GM18502 (cell line): ENCODE measurements around the gene GPR35.
"Not testable (repeated sequence)": the region's sequence is repeated elsewhere in the genome, so short reads cannot be mapped to it uniquely, and the experiment has no call there.

ENCODE experiments used
- ATAC-seq: cut with Tn5 transposase; IDR thresholded peaks from one replicate; pipeline ENCODE4 v1.9.1; 2021; ENCODE audit warnings: mild to moderate bottlenecking; ENCODE audit not compliant: unreplicated experiment, poor library complexity

The GPR35 gene

DNA sequence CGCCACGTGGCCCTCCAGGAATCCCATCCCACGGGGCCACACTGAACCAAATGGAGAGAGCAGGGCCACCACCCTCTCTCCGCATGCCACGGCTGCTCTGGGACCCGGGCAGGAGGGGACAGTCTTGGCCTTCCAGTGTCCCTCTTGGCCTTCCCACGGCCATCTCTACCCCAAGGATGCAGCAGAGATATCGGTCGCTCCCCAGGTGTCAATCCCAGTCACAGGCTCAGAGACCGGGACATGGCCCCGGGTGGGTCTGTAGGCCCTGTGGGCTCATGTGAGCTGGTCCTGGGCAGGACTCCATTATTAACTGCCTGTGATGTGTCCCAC lies 23.5 kb upstream of the GPR35 start:
- no peak for ATAC-seq

DNA sequence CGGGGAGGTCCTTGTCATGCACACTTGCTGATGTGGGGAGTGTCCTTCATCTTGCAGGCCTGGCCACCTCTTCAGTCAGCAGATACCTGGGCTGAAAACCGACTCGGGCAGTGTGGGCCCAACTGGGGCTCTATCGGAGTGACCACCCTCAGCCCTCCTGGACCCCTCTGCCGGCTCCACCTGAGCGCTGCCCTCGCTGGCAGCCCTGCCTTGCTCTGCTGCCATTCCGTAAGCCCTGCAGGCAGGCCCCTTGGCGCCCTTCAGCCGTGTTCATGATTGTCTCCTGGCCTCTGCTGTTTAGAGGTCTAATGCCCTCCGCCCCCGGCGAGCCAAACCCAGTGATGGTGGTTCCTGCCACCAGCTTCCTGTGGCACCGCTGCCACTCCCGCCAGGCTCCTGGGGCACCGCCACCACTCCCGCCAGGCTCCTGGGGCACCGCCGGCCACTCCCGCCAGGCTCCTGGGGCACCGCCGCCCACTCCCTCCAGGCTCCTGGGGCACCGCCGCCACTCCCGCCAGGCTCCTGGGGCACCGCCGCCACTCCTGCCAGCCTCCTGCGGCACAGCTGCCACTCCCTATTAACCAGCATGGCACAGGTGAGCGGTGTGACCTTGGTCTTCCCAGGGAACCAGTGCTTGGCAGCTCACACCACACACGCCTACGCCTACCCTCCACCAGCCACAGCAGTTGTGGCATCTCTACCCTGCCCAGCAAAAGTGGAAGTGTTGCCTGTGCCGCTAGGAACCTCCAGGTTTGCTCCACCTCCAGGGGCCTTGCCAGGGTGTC lies 22.8 kb upstream of the GPR35 start:
- ATAC-seq, result no peak

DNA sequence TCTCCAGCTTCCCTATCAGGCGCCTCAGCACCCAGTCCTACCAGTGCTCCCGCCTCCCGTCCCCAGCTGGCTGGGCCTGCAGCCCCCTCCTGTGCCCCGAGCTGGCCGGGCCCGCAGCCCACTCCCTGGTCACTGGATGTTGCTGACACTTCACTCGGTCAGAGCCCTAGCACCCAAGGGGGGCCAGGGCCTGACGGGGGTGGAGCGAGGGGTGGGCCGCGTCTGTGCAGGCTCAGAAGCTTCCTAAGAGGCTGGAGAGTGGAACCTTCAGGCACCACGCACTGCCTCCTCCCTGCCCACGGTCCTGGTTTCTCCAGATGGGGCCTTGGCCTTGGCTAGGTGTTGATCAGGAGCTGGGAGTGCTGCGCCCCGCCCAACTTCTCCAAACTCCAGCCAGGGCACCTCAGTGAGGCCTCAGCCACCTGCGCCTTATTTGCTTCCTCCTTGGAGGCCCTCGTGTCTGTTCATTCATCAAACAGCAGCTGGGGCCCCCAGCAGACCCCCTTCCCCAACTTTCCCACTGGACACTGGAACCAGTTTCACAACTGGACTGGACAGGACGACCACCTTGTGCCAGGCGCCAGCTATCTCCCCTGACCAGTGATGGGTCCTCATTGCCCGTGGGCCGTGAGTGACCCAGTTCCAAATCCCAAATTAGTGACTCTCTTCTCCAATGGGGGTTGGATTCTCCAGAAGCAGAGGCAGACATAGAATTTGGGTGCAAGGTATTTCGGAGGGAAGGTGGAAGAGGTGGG lies 22.0 kb upstream of the GPR35 start:
- ATAC-seq, result no peak

DNA sequence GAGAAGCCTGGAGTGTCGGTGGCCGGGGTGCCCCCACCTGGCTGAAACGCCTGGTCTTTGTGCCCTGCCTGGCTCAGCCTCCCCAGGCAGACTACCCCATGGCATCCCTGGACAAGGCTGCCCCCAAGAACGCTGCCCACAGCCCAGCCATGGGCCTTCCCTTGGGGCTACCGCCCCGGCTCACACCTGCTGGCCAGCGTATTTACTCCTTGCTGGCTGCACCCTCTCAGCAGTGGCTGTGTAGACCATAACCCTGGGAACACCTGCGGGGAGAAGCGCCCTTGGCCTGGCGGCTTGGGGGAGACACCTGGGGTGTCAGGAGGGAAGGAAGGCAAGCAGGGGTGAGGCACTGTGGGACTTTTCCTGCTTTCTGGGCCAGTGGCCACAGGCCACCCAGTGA lies 21.4 kb upstream of the GPR35 start:
- ATAC-seq, result no peak

DNA sequence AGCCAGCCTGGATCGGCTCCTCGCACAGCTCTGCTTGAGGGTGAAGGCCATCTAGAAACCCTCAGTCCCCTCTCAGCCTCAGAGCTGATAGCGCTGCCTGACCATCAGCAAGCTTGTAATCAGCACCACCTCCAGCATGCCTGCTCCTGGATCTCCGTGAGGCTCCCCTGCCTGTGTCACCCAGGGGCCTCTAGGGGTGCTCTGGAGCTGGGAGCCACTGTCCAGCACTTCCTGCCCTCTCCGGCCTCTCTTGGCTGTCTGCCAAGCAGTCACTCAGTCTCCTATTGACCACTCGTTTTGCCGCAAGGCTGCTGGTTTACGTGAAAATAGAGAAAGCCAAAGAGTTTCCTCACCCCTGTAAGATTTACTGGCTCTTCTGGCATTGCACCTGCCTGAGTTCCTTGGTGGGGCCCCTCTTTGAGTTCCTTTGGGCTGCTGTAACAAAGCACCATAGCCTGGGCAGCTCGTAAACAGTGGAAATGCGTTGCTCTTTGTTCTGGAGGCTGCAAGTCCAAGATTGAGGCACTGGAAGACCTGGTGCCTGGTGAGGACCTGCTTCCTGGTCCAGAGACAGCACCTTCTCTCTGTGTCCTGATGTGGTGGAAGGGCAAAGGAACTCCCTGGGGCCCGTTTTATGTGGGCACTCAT lies 20.9 kb upstream of the GPR35 start:
- no peak for ATAC-seq

DNA sequence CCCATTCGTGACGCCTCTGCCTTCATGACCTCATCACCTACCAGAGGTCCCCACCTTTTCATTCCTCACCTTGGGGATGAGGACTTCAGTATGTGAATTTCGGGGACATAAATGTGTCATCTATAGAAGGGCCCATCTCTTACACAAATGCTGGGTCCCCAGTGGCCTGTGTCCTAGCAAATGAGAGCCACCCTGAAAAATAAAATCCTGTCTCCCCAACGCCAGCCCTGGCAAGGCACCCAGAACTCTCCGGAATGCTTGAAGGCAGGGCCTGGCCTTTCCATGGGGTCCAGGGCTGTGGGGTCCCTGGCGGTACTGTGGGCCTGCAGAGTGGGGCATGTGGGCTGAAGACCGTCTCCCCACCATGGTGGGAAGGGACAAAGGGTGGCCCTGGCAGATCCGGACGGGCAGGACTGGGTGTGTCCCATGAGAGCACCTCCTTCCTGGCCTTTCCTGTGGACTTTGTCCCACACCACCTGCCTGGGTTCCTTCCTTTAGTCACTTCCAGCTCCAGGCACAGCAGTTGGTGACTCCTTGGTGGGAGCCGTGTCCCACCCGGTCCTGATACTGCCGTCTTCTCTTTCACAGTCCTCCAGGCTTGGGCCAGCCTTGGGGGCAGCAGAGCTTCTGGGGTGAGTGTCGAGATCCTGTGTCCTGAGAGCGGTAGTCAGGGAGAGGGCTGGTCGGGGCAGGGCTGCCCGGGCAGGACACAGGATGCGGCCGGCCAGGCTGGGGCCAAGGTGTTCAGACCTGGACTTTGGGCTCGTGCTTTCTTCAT lies 20.2 kb upstream of the GPR35 start:
- ATAC-seq, result no peak

DNA sequence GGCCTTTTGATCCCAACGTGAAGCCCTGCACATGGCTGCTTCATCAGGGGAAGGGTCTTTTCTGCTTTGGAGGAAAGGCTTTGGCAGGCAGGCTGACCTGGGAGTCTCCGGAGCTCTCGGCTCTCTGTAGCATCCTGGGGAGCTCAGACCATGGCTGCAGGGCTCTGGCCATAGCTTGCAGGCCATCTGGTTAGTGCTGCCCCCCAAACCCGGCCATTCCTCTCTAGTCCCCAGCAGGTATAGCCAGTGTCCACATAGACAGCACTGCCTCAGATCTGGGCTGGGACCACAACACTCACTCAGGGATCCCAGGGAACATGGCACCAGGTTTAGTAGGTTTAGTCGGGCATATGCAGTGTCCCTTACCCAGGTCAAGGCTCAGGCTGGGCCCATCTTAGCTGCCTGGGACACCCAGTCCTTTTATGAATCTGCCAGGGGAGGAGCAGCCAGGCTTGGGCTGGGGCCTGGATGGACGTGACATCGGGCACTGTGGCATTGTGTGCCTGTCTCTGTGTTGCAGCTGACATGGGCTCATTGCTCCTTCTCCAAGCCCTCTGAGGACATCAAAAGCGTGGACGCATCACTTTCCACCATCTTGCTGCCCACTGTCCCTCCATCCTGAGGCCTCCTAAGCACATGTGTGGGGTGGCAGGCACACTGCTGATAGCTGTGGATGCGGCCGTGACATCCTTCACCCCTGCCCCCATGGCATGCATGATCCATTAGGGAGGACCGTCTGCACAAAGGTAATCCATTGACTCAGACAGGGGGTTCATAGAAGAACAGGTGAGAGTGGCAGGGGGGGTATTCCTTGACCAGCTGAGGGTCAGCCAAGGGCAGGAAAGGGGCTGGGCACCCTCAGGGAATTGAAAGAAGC lies 19.2 kb upstream of the GPR35 start:
- no peak for ATAC-seq

DNA sequence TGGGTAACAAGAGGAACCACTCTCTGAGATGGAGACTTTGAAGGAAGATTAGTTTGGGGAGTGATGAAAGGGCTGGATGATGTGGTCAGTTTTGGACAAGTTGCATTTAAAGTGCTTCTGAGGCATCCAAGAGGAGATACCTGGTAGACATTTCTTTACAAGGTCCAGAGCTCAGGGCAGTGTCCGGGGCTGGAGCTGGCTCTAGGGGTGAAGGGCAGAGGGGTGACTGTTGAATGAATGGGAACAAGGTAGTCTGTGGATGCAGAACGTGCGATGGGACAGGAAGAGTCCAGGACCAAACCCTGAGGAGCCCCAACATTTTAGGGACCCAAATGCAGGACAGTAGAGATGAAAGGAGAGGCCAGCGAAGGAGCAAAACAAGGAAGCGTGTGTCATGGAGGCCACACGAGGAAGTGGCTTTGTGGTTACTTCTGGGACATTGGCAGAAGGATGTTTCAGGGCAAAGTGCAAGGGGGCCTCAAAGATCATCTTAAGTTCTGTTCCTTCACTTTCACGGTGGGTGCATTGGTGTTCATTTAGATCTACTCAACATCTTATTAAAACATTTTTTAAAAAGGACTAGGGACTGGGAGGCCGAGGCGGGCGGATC lies 13.6 kb upstream of the GPR35 start:
- ATAC-seq, result no peak

DNA sequence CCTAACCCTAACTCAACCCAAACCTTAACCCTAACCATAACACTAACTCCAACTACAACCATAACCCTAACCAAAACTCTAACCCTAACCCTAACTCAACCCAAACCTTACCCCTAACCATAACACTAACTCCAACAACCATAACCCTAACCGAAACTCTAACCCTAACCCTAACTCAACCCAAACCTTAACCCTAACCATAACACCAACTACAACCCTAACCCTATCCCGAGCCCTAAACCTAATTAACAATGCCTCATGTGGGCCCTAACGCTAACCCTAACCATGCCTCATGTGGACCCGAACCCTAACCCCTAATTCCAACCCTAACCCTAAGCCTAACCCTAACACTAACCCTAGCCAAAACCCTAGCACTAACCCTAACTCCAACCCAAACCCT lies 11.5 kb upstream of the GPR35 start:
- no peak for ATAC-seq

DNA sequence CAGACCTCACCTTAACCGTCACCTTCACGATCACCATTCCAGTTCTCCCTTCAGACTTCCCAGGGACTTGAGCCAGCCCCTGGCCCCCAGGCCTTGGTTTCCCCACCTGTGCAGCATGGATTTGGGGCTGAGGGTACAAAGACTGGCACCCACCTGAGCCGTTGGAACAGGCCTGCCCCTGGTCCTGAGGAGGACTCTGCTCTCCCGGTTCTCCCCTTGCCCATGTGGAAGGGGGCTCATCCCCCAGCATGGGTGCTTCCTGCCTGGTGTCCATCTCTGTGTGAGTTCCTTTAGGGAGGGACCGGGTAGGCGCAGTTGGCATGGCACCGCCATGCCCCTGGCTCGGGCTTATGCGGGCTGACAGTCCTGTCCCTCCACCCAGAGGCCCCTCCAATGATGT lies 10.9 kb upstream of the GPR35 start:
- no peak for ATAC-seq

DNA sequence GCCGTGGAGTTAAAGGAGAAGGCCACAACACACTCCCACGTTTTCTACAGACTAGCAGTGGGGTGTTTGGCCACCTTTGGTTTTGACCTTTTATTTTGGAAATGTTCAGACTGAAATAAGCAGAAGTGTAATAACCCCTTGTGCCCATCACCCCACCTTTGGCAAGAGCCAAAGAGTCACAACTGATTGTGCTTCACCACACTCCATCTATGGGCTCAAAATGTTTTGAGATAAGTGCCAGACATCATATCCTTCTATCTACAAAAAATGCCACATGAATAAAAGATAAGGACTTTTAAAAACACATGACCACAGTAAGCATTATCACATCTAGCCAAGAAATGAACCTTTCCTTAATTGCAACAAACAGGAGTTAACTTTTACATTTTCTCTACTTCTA lies 9.9 kb upstream of the GPR35 start:
- no peak for ATAC-seq

DNA sequence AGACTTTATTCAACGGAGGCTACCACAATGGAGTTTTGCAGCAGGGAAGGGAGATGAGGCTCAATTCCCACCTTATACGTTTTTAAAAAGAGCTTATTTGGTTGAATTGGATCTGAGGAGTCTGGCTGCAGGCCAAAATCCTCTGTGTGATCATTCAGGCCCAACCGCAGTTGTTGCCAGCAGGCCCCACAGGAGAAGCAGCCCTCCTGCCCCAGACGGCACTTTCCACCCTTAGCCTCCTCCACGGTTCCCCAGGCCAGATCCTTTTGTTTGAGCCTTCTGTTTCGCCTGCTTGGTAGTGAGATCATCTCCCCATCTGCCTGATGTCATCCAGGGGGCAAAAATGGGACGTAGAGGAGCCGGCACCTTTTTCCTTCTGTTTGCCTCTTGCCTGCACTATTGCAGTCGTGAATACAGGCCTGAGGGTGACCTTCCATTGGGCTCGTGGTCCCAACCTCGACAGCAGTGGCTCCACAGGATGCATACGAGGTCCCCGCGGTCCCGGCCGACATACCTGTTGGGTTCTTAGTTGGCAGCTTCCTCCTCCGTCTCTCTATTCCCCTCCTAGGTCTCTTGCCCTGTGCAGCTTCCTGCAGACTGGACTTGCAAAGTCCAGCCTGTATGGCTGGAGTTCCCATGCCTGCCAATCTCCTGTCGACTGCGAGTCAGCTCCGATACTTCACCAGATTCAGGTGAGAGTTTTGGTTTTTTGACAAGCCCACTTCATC lies 9.3 kb upstream of the GPR35 start:
- no peak for ATAC-seq

DNA sequence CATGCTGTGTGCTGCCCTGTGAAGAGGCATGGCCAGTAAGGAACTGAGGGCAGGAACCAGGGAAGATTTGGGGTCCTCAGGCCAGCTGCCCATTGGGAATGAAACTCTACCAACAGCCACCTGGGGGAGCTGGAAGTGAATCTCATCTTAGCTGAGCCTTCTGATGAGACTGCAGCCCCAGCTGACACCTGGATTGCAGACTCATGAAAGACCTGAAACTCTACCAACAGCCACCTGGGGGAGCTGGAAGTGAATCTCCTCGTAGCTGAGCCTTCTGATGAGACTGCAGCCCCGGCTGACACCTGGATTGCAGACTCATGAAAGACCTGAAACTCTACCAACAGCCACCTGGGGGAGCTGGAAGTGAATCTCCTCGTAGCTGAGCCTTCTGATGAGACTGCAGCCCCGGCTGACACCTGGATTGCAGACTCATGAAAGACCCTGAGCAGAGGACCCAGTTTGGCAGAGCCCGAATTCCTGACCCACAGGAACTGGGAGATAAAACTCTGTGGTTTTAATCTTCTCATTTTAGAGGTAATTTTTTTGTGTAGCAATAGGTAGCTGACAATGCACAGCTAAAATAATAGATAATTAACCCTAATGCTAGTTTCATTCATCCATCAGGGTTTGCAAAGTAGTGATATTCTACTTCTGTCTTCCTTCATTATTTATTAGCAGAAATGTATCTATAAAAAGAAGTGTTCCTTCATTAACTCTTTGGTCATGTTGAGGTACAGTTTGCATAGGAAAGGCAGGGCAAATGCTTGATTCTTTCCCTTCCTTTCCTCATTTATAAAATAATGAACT lies 8.2 kb upstream of the GPR35 start:
- not testable (repeated sequence) for ATAC-seq

DNA sequence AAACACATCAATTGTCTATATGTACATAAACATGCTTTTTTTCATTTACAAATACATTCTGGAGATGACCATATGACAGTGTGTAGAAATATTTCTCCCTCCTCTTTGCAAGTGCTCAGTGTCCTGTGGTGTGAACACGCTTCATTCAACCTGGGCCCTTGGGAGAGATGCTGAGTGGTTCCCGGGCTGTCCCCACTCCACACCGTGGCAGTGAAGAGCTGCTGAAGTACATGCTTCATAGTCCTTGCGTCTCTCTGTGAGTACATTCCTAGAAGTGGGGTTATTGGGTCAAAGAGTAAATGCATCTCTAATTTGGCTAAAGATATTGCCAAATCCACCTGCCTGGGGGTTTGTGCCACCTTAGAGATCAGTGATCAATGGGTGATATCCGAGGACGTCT lies 6.5 kb upstream of the GPR35 start:
- ATAC-seq, result no peak

DNA sequence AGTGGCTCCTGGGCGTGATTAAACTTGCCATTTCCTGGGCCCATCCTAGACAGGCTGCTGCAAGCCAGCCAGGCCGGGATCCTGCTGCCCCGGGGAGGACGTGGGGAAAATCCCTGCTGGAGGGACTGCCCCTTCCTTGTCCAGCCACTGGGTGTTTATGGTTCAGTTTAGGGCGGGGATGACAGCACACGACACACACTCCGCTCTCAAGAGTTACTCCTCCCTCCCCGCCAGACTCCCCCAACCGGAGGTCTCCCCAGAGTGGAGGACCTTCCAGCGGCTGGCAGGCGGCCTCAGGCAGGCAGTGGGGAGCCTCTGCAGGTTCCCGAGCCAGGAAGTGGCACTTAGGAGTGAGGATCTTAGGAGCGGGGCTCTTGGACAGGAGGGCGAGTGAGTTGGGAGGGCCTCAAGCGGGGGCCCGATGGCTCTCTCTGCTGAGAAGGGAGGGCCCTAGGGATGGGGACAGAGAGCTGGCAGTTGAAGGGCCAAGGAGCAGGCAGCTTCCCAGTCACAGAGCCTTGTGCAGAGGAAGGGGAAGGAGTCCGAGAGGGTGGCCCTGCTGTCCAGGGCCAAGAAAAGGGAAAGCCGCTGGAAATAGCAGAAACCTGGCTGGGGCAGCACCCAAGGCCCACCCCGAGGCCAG lies 5.7 kb upstream of the GPR35 start:
- ATAC-seq, result no peak

DNA sequence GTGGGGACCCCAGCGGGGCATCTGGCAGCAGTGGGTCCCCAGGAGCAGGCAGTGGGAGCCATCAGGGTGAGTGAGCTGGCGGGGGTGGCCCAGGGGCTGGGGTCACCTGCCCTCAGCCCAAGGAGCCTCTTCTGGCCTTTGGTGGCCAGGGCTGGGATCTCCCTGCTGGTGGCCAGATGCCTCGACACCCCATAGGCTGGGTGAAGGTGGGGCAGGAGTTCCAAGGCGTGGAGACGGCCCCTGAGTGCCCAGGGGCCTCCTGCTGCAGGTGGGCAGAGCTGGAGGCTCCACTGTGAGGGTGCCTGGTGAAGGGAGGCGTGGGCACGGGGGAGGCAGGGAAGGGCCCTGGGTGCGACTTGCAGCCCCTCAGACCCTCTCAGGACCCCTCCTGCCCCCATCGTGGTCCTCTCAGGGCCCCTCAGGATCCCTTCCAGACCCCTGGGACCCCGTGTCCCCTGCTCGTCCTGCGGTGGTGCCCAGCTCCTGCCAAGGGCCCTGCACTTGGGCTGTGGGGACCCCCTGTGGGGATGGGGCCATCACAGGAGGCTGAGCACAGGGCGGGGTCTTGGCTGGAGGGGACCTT lies 5.0 kb upstream of the GPR35 start:
- ATAC-seq, result no peak

DNA sequence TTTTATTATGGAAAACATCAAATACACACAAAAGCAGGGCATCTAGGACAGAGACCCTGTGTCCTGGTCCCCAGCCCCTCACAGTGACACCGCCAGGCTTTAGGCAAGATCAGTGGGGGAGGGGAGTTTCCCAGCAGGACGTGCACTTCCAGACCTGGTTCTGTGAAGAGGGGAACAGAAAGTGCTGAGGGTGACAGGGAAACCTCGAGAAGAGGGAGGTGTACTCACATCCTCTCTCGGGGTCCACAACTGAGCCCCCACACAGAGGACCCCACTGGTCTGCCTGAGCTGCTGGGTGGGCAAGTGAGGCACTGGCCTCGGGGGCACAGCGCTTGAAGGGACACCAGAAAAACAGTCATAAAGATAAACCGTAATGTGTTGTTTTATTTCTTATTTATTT lies 4.4 kb upstream of the GPR35 start:
- no peak for ATAC-seq
